HL-60/S4 treated with retinoic acid at 250 ng/mL for 4 days and 3 days (cell line): Measurements from ENCODE around the gene C19orf25.
"Not testable (repeated sequence)": the region's sequence is repeated elsewhere in the genome, so short reads cannot be mapped to it uniquely, and the experiment has no call there.

Experiments used
- in situ Hi-C: fragments of 300-500 bp; cut with MboI; formaldehyde crosslinking; loops from 2 replicates; pipeline ENCODE4 v1.7.0; 2022; ENCODE audit warnings: low sequenced_read_pairs

The C19orf25 gene

DNA sequence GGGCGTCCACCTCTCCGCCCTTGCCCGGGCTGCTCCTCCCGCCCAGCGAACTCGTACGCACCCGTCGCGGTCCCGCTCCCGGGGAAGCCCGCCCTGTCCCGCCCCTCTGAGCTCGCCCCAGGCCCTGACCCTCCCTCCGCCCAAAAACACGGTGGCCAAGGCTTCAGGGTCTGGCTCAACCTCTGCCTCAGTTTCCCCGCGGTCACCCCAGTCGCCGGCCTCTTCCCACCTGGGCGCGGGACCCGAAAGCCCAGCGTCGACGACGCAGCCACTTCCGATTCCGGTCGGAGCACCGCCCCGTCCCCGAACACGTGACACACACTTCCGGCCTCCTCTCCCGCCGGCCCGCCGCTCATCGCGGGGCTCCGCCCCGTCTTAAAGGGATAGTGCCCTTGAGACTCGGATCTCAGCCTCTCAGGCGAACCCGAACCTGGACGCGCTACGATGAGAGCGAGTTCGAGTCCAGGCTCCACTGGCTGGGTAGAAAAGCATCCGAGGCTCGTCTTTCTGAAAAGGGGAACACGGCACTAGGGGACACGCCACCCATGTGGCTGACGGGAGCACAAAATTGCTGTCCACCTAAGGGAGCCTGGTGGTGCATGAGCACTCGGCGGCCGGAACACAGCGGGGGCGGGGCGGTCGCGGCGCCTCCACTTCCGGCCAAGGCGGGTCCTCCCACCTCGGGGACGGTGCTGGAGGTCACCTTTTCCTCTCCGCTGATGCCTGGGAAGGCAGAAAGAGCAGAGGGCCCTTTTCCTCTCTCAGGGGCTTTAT lies at the start of gene C19orf25:
Gene C19orf25, minus strand, starts transcription at position 282 of the 774 bp plus-strand sequence. CDS start 312 bp downstream, outside the sequence.
- in situ Hi-C loops, result no loop called here

- in situ Hi-C loops, result no loop called here
These were observed 48.8 kb upstream of the C19orf25 start for GRCh38 chr19:1527650-1528309.

- in situ Hi-C loops, result no loop called here
These were observed 48.1 kb upstream of the C19orf25 start for GRCh38 chr19:1526979-1527649.

DNA sequence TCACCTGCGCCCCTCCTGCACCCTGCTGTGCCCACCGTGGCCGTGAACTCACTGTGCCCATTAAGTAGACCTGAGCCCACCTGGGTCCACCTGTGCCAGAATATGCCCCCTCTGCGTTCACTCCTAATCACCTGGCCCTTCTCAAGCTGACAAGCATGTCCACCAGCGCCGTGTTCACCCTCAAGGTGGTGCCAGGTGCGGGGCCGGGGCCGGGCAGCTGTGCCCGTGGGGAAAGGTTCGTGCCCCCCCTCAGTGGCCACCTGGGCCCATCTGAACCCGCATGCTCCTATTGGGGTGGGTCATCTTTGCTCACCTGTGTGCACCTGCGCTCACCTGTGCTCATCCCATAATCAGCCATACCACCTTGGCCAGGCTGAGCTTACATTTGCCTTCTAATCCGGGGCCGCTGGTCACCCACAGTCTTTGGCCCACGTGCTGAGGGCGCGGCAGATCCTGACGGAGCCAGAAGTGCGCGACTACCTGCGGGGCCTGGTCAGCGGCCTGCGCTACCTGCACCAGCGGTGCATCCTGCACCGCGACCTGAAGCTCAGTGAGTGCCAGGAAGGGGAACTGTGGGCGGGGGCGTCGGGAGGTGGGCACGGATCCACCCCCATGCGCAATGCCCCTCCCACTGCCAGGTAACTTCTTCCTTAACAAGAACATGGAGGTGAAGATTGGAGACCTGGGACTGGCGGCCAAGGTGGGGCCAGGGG lies 47.2 kb upstream of the C19orf25 start:
- in situ Hi-C loops, result no loop called here

DNA sequence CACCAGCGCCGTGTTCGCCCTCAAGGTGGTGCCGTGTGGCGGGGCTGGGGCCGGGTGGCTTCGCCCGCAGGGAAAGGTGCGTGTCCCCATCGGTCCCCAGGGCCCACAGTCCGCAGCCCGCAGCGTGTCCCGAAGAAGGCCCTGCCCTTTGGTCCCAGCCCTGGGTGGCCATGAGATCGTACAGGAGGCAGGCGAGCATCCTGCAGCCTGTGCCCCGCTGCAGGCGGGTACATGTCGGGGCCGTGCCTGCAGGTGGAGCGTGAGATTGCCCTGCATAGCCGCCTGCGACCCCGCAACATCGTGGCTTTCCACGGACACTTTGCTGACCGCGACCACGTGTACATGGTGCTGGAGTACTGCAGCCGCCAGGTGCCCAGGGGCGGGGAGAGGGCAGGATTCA lies 46.3 kb upstream of the C19orf25 start:
- in situ Hi-C loops, result no loop called here

DNA sequence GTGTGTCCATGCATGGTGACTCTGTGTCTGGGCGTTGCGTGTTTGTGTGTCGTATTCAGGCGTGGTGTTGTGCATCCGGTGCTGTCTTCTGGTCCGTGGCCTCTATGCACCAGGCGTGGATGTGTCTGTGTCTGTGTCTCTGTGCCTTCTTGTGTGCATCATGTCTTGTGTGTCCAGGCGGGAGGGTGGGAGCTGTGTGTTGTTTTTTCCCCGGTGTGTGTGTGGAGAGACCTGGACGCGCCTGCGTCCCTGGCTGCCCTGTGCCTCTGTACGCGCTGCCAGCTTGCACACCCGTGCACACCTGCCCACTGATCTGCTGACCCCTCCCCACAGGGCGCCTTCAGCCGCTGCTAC lies 45.9 kb upstream of the C19orf25 start:
- in situ Hi-C loops, result no loop called here

DNA sequence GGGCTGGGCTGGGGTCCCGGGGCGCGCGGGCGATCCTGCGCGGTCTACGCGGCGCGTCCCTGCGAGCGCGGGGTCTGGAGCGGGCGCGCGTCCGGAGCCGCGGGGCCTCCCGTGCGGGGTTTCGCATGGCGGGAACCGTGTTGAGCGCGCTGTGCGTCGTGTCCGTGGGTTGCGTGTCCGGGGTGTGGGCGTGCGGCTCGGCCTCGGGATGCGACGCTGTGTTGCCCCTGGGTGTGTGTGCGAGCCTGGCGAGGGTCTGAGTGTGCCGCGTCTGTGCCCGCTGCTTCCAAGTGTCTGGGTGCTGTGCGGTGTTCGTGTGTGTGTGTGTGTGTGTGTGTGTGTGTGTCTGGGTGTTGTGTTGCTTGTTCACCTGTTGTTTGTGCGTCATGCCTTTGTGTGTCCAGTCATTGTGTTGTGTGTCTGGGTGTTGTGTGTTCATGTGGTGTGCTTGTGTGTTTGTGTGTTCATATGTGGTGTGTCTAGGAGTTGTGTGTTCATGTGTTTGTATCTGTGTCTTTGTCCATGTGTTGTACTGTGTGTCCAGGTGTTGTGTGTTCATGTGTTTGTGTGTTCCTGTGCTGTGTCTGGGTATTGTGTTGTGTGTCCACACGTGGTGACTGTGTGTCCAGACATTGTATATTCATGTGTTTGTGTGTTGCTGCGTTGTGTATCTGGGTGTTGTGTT lies 45.4 kb upstream of the C19orf25 start:
- in situ Hi-C loops, result no loop called here

- in situ Hi-C loops, result no loop called here
These were observed 44.6 kb upstream of the C19orf25 start, which contains the start of gene PLK5 for GRCh38 chr19:1523412-1524286. Gene PLK5 (plus strand): TSS chr19:1524077. CDS start chr19:1526997, 2,920 bp downstream.

DNA sequence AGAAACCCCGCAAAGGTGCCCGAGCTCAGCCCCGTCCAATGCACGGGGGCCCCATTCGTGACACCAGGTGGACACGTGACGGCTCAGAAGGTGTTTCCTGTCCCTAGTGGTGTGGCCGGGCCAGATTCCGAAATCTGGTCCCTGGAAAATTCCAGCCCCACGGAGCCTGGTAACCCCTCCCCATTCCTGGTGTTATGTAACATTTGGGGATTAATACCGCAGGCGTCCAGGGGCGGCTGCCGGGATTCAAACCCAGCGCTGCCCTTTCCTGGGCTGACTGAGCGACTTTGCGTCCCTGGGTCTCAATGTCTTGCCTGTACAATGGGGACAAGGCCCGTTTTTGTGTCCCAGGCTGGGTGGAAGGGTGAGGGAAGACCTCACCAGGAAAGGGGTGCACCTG lies 43.8 kb upstream of the C19orf25 start:
- in situ Hi-C loops, result no loop called here

DNA sequence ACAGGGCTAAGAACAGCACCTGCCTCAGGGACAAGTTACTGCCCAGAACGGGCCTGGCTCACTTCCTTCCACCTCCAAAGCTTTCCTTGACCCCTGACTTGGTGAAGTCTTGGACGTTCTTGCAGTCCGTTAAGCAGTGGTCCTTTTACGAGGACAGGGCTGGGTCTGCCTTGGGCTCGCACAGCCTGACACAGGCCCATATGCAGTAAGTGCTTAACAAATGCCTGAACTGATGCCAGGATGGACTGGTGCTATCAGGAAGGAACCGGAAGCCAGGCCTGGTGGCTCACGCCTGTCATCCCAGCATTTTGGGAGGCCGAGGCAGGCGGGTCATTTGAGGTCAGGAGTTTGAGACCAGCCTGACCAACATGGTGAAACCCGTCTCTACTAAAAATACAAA lies 43.0 kb upstream of the C19orf25 start:
- in situ Hi-C loops, result no loop called here

DNA sequence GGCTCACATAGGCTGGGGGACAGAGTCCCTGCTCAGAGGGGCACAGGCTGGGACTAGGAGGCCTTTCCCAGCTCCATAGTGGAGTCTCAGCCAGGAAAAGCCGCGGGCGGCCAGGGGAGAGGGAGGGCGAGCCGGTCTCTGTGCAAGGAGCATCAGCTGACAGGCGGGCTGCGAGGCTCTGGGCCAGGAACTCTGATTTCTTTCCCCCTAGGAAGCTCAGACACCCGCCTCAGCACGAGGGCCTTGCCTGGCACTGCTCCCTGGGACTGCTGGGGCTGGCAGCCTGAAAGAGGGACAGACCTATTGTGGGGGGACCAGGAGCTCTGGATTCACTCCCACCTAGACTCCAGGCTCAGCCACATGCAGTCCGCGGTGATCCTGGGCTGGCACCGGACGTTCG lies 42.6 kb upstream of the C19orf25 start:
- in situ Hi-C loops, result no loop called here

DNA sequence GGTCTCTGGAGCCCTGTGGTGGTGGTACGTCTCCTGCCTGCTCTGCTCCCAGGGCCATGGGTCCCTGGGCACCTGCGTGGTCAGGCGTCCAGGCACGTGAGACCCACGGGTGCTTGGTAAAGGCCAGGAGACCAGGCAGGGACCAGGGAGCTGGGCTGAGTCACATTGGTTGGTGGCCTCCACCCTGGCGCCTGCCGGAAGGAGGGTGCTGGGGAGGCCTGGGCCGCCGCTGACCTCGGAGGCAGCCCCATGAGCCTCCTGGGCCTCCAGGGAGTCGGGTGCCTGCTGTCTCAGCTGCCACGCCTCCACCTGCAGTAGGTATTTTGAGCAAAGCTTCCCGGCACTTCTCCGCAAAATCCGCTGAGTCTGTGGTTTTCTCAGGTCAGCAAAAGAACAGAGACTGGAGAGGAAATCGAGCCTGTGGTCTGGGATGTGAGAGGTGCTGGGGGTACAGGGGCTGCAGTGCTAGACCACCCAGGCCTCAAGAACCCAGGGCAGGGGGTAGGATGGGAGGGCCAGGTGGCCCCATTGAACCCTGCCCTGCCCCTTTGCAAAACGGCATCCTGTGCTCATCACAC lies 41.3 kb upstream of the C19orf25 start:
- in situ Hi-C loops, result no loop called here

DNA sequence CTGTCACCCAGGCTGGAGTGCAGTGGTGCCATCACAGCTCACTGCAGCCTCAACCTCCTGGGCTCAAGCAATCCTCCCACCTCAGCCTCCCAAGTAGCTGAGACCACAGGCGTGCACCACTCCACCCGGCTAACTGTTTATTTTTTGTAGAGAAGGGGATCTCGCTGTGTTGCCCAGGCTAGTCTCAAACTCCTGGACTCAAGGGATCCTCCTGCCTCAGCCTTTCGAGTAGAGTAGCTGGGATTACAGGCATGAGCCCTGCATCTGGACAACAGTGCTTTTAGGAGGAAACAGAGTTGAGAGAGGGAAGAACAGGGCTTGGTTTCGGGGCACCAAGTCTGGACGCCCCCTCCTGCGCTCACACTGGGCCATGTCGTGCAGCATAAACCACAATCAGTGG lies 40.8 kb upstream of the C19orf25 start:
- in situ Hi-C loops, result not testable (repeated sequence)

DNA sequence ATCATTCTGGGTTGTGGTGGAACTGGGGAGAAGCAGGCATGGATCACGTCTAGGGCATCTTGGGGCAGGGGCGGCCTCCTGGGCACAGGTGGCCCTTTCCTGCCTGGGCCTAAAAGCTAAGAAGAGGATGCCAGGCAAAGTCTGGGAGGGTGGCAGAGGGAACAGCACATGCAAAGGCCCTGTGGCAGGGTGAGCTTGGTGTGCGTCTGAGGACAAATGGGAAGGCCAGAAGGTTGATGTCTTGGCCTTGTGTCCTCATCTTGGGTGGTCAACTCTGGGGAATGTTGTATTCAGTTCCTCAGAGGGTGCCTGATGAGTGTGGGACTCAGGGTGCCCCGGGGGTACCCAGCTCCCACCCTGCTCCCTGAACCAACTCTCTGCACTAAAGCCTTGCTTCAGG lies 39.5 kb upstream of the C19orf25 start:
- in situ Hi-C loops, result no loop called here

DNA sequence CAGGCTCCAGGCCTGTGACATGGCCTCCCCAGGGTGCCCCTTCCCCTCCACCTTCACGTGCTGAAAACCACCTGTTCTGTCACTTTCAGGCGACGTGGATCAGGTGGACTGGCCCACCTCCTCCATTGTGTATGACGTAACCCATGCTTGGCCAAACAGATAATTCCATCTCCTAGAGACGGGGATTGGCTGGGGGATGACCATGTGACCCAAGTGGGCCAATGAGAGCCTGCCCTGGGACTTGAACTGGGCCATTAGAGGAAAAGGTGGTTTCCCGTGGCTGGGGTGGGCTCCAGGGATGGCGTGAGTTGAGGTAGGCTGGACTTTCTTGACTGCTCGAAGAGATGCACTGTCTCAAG lies 37.4 kb upstream of the C19orf25 start:
- in situ Hi-C loops, result no loop called here

DNA sequence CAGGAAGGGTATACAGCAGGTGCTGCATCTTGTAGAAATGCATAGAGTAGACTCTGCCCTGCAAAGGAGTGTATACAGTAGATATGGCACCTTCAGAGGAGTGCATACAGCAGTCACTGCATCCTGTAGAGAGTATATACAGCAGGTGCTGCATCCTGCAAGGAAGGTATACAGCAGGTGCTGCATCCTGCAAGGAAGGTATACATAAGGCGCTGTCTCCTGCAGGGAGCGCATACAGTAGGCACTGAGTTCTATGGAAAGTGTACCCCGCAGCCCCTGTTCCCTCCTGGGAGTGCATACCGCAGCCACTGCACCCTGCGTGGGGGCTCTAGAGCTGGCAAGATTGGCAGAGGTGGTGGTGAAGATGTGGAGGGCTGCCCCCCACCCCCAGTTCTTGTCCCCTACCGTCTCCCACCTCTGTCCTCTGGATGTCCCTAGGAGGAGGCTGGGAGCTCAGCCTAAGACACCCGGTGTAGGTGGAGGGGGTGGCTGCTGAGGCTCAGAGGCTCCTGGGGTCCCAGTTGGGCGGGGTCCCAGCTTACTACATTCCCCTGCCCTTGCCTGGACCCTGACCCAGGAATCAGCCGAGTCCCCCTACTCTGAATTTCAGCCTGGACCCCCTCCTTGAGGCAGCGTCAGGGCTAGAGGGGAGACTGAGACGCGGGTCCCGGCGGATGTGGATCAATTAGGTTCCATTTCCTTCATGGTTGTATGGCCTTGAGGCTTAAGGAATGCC lies 36.1 kb upstream of the C19orf25 start:
- in situ Hi-C loops, result no loop called here

DNA sequence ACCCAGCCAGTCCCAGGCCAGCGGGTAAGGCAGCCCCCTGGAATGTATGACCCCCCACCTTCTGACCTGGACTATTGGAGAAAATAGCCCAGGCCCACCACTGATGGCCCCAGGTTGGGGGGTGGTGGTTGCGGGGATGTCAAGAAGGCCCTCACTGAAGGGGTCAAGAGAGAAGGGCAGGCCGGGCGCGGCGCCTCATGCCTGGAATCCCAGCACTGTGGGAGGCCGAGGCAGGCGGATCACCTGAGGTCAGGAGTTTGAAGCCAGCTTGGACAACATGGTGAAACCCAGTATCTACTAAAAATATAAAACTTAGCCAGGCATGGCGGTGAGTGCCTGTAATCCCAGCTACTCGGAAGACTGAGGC lies 35.3 kb upstream of the C19orf25 start:
- in situ Hi-C loops, result no loop called here

GRCh38 chr19:1513499-1514294 lies 34.7 kb upstream of the C19orf25 start:
- in situ Hi-C loops, result no loop called here
